Measurements from ENCODE around the gene ATM.

The ATM gene

DNA sequence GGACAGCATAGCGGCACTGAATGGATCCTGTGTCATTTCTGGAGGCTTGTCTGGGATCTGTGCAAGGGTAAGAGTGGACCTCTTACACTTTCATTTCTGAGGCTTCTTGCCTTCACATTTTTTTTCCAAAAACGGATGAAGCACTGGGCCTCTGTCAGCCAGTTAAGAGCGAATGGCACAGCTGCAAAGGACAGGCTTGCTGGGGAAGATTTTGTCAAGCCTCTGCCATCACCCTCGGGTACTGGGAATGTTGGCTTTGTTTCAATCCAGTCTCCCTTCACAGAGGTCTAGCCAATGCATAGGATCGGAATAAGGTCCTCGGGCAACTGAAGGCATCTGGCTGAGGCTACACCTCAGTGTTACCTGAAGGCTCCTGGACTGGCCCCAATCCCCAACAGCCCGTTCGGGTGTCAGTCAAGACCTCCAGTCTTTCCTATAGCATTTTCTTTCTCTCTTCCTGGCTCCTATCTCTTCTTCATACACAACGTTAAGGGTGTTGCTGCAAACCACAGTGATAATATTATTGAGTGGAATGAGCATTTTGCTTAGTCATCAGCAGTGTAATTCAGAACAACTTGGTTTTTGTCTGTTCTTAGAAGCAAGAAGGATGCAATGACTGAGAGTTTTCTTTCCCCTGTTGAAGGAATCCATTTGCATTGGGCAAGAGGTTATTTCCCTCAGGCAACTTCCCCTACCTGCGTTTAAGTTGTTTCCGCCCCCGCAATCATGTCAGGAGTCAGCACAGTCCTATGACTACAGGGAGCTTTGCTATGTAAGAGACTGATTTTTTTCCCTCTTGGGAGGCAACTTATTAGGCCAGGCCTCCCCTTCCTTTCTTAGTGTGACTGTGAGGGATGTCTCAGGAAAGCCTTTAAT is 23.2 kb upstream of the ATM start:
- H3K4me3 ChIP-seq (ENCODE audit: low read depth, low read length): no peak overlapping the region
- TF ChIP-seq, protein P1, sequence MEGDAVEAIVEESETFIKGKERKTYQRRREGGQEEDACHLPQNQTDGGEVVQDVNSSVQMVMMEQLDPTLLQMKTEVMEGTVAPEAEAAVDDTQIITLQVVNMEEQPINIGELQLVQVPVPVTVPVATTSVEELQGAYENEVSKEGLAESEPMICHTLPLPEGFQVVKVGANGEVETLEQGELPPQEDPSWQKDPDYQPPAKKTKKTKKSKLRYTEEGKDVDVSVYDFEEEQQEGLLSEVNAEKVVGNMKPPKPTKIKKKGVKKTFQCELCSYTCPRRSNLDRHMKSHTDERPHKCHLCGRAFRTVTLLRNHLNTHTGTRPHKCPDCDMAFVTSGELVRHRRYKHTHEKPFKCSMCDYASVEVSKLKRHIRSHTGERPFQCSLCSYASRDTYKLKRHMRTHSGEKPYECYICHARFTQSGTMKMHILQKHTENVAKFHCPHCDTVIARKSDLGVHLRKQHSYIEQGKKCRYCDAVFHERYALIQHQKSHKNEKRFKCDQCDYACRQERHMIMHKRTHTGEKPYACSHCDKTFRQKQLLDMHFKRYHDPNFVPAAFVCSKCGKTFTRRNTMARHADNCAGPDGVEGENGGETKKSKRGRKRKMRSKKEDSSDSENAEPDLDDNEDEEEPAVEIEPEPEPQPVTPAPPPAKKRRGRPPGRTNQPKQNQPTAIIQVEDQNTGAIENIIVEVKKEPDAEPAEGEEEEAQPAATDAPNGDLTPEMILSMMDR (IDR thresholded peaks at IDR 0.05; ENCODE audit: low read depth, low read length): no peak

DNA sequence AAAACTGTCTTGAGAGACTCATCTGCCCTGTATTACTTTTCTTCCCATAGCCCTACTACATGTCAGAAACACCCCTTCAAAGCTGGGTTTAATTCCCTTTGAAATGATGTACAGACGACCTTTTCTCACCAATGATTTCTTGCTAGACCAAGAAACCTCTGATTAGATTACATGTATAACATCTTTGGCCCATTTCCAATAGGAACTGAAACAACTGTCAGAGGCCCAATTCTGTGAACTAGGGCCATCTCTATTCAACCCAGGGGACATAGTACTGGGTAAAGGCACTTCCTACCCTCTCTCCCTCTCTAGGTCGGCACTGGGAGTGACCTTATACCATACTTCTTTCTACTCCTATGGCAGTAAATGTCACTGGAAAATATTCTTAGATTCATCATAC is 19.8 kb upstream of the ATM start:
- TF ChIP-seq, protein P1 (IDR thresholded peaks at IDR 0.05; ENCODE audit: low read depth, low read length): no peak
- H3K4me3 ChIP-seq (ENCODE audit: low read depth, low read length): no peak overlapping the region

DNA sequence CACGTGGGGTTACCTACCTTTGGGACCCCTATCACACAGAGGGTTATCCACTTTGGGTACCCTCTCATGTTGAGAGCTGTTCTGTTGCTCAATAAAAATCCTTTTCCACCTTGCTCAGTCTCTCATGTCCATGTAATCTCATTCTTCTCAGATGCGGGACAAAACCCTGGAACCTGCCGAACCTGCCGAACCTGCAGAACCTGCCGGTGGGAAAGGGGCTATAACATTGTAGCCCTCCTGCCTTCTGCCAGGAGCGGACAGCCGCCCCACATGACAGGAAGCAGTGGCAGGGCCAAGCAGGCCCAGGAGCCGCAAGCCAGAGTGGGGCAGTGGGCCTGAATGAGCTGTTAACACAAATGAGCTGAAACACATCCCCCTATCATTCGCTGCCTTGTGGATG is 18.5 kb upstream of the ATM start:
- TF ChIP-seq, protein P1 (IDR thresholded peaks at IDR 0.05; ENCODE audit: low read depth, low read length): no peak
- H3K4me3 ChIP-seq (ENCODE audit: low read depth, low read length): no peak overlapping the region

DNA sequence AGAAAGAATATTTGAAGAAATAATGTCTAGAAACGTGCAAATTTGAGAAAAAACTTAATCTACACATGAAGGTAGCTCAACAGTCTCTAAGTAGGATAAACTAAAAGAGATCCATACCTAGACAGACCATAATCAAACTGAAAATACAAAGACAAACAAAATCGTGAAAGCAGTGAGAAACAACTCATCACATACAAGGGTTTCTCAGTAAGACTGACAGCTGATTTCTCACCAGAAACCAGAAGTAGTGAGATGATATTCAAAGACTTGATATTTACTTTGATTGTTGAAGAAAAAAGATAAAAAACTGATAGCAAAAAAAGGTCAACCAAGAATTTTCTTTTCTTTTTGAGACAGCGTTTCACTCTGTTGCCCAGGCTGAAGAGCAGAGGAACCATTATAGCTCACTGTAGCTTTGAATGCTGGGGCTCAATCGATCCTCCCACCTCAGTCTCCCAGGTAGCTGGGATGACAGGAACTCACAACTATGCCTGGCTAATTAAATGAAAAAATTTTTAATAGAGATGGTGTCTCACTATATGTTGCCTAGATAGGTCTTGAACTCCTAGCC is 17.9 kb upstream of the ATM start:
- TF ChIP-seq, protein P1 (IDR thresholded peaks at IDR 0.05; ENCODE audit: low read depth, low read length): no peak
- H3K4me3 ChIP-seq (ENCODE audit: low read depth, low read length): no peak overlapping the region

DNA sequence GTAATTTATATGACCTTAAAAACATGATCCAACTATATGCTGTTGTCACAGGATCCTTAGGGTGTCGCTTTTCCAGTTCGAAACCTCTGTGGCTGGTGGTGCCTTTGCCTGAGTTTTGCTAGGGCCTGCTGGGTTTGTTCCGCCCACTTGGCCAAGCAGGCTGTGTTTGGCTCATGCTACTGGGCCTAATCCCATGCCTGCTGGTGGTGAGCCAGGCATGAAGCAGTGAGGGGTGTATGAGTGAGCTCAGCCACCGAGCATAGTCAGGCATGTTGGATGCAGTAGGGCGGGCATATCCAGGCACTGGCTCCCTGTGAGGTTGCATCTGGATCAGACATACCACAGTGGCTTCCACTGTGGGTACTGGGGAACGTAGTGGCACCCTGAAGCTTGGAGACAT is 16.7 kb upstream of the ATM start:
- H3K4me3 ChIP-seq (ENCODE audit: low read depth, low read length): no peak overlapping the region
- TF ChIP-seq, protein P1 (IDR thresholded peaks at IDR 0.05; ENCODE audit: low read depth, low read length): no peak

DNA sequence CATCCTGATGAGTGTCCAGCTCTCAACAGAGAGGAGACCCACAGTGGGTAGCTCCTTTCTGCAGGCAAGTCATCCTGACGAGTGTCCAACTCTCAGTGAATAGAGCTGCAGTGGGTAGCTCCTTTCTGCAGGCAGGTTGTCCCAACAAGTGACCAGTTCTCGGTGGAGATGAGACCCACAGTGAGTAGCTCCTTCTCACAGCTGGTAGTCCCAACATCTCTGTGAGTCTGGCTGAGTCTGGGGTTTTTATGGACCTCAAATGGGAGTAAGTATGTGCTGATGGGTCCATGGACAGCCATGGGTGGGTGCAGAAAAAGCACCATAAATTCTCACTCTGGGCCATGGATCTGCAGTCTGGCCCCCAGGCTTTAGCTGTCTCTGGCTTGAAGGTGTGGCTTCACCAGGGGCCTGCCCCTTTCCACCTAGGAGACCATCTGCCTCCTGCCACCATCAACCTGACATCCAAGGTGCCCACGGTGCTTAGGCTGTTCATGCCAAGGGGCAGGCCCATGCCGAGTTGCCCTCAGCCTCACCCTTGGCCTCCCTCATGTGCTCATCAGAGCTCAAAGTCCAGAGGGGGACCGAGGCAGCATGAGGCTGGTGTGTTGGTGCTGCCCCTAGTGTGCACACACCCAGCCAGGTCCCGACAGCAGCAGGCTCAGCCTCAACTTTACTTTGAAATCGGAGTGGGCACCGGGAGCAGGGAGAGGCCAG is 15.7 kb upstream of the ATM start:
- H3K4me3 ChIP-seq (ENCODE audit: low read depth, low read length): no peak overlapping the region
- TF ChIP-seq, protein P1 (IDR thresholded peaks at IDR 0.05; ENCODE audit: low read depth, low read length): no peak

DNA sequence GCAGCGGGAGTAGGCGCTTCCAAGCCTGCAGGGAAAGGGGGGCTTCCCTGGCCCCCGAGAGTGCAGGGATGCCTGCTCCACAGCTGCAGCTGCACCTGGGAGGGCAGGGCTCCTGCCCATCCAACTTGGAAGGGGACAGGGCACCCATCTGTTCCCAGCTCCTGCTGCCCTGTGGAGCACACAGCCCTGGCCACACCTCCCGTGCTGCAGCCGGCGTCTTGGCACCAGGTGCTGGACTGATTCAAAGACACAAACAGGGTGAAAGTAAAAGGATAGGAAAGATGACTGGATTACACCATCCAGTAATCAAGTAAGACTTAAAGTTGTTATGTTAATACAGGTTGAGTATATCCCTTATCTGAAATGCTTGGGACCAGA is 15.2 kb upstream of the ATM start:
- TF ChIP-seq, protein P1 (IDR thresholded peaks at IDR 0.05; ENCODE audit: low read depth, low read length): no peak
- no peak overlapping the region for H3K4me3 ChIP-seq (ENCODE audit: low read depth, low read length)
